NCI-H128 (cell line): ENCODE results near the gene KCTD14.
"Not testable (repeated sequence)": the region's sequence is repeated elsewhere in the genome, so short reads cannot be mapped to it uniquely, and the experiment has no call there.

Source experiments
- DNase-seq: peaks from one replicate; lab custom pipeline; 2025; ENCODE audit not compliant: unreplicated experiment; lab: John Stamatoyannopoulos, UW

KCTD14 gene

GRCh38 chr11:78048561-78048960, 25.5 kb upstream of the KCTD14 start:
- no peak for DNase-seq

- no peak for DNase-seq
These were observed 23.4 kb upstream of the KCTD14 start for GRCh38 chr11:78046486-78046854.

- DNase-seq: peak; percentile 91
These were observed 22.9 kb upstream of the KCTD14 start for GRCh38 chr11:78045851-78046485.

- no peak for DNase-seq
These were observed 21.6 kb upstream of the KCTD14 start for GRCh38 chr11:78044706-78045105.

GRCh38 chr11:78041843-78042440, 18.9 kb upstream of the KCTD14 start:
- no peak for DNase-seq

GRCh38 chr11:78041380-78041719, 18.3 kb upstream of the KCTD14 start:
- not testable (repeated sequence) for DNase-seq

- DNase-seq: no peak
These were observed 17.8 kb upstream of the KCTD14 start for GRCh38 chr11:78040691-78041379.

- peak; percentile 49 for DNase-seq
These were observed 17.0 kb upstream of the KCTD14 start for GRCh38 chr11:78039919-78040671.

GRCh38 chr11:78039391-78039918, 16.4 kb upstream of the KCTD14 start:
- no peak for DNase-seq

- DNase-seq: no peak
These were observed 15.7 kb upstream of the KCTD14 start for GRCh38 chr11:78038697-78039313.

- DNase-seq: no peak
These were observed 14.9 kb upstream of the KCTD14 start for GRCh38 chr11:78037825-78038620.

- no peak for DNase-seq
These were observed 14.0 kb upstream of the KCTD14 start for GRCh38 chr11:78037056-78037455.

GRCh38 chr11:78036313-78036712, 13.2 kb upstream of the KCTD14 start:
- DNase-seq: no peak

- no peak for DNase-seq
These were observed 11.5 kb upstream of the KCTD14 start for GRCh38 chr11:78034623-78035022.

GRCh38 chr11:78033040-78033439, 10.0 kb upstream of the KCTD14 start:
- no peak for DNase-seq

GRCh38 chr11:78032090-78032489, 9.0 kb upstream of the KCTD14 start:
- DNase-seq: no peak

- no peak for DNase-seq
These were observed 8.6 kb upstream of the KCTD14 start for GRCh38 chr11:78031629-78032028.

GRCh38 chr11:78030429-78031325, 7.6 kb upstream of the KCTD14 start:
- peak; percentile 98 for DNase-seq

GRCh38 chr11:78028423-78028822, 5.3 kb upstream of the KCTD14 start:
- DNase-seq: not testable (repeated sequence)
